GM23338 (cell line): ENCODE results near the gene FNDC7.
"Not testable (repeated sequence)": the region's sequence is repeated elsewhere in the genome, so short reads cannot be mapped to it uniquely, and the experiment has no call there.

Experiments
- CREB1 ChIP-seq: fragments of 250-450 bp; sonication (Bioruptor Pico); IDR thresholded peaks from 2 replicates; pipeline ENCODE4 v1.5.0; 2020; ENCODE audit warnings: low read depth, mild to moderate bottlenecking, moderate library complexity
- EZH2 ChIP-seq: fragments of 200-600 bp; sonication (generic); IDR thresholded peaks from one replicate; pipeline ENCODE4 v1.8.0; 2017; ENCODE audit warnings: antibody characterized with exemption, mild to moderate bottlenecking, low read depth; ENCODE audit not compliant: unreplicated experiment
- EZH2phosphoT487 ChIP-seq: fragments of 200-600 bp; sonication (generic); IDR thresholded peaks from one replicate; pipeline ENCODE4 v1.8.1; 2018; ENCODE audit warnings: antibody characterized with exemption; ENCODE audit not compliant: unreplicated experiment
- JUNB ChIP-seq: IDR thresholded peaks from one replicate; pipeline ENCODE4 v1.6.1; 2016; ENCODE audit warnings: antibody characterized with exemption; ENCODE audit not compliant: unreplicated experiment
- POLR2AphosphoS5 ChIP-seq: IDR thresholded peaks from 2 replicates; pipeline ENCODE4 v1.6.1; 2016; ENCODE audit warnings: antibody characterized with exemption, low read depth
- ZNF114 ChIP-seq: fragments of 250-450 bp; sonication (Bioruptor Pico); IDR thresholded peaks from 2 replicates; pipeline ENCODE4 v1.5.0; 2020; ENCODE audit warnings: mild to moderate bottlenecking, moderate library complexity
- TF ChIP-seq, protein P1 (sequence below), 2 experiments: fragments of 200-600 bp in 1 of 2; sonication (generic) in 1 of 2; conservative IDR thresholded peaks; 2 replicates each; pipeline versions ENCODE4 v1.5.1 to v1.6.1; 2016 to 2017; ENCODE audit warnings: antibody characterized with exemption in 2 of 2, low read depth in 2 of 2, mild to moderate bottlenecking in 2 of 2, moderate library complexity in 1 of 2
- TF ChIP-seq, protein P2 (sequence below): IDR thresholded peaks from one replicate; pipeline ENCODE4 v1.6.1; 2018; ENCODE audit warnings: antibody characterized with exemption; ENCODE audit not compliant: unreplicated experiment
- TF ChIP-seq, protein P3 (sequence below): fragments of 250-450 bp; sonication (Bioruptor Pico); IDR thresholded peaks from 2 replicates; pipeline ENCODE4 v1.5.0; 2020; ENCODE audit warnings: mild to moderate bottlenecking, moderate library complexity

DNA sequence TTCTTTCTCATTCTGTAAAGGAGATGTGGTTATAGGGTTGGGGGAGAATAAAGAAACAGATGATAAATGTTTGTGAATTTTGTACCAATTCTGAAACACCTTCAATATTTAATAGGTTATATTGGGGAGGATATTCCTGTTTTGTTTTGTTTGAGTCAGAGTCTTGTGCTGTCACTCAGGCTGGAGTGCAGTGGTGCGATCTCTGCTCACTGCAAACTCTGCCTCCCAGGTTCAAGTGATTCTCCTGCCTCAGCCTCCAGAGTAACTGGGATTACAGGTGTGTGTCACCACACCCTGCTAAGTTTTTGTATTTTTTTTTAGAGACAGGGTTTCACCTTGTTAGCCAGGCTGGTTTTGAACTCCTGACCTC, 68.9 kb downstream of the FNDC7 start:
- TF ChIP-seq, protein P1, sequence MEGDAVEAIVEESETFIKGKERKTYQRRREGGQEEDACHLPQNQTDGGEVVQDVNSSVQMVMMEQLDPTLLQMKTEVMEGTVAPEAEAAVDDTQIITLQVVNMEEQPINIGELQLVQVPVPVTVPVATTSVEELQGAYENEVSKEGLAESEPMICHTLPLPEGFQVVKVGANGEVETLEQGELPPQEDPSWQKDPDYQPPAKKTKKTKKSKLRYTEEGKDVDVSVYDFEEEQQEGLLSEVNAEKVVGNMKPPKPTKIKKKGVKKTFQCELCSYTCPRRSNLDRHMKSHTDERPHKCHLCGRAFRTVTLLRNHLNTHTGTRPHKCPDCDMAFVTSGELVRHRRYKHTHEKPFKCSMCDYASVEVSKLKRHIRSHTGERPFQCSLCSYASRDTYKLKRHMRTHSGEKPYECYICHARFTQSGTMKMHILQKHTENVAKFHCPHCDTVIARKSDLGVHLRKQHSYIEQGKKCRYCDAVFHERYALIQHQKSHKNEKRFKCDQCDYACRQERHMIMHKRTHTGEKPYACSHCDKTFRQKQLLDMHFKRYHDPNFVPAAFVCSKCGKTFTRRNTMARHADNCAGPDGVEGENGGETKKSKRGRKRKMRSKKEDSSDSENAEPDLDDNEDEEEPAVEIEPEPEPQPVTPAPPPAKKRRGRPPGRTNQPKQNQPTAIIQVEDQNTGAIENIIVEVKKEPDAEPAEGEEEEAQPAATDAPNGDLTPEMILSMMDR (conservative IDR thresholded peaks at IDR 0.05; ENCODE audit: low read depth in 2 of 2) = not testable (repeated sequence)
- not testable (repeated sequence) for TF ChIP-seq EZH2phosphoT487; POLR2AphosphoS5; ZNF114; EZH2; CREB1 (CRISPR knock-in tag); JUNB
- TF ChIP-seq, protein P2, sequence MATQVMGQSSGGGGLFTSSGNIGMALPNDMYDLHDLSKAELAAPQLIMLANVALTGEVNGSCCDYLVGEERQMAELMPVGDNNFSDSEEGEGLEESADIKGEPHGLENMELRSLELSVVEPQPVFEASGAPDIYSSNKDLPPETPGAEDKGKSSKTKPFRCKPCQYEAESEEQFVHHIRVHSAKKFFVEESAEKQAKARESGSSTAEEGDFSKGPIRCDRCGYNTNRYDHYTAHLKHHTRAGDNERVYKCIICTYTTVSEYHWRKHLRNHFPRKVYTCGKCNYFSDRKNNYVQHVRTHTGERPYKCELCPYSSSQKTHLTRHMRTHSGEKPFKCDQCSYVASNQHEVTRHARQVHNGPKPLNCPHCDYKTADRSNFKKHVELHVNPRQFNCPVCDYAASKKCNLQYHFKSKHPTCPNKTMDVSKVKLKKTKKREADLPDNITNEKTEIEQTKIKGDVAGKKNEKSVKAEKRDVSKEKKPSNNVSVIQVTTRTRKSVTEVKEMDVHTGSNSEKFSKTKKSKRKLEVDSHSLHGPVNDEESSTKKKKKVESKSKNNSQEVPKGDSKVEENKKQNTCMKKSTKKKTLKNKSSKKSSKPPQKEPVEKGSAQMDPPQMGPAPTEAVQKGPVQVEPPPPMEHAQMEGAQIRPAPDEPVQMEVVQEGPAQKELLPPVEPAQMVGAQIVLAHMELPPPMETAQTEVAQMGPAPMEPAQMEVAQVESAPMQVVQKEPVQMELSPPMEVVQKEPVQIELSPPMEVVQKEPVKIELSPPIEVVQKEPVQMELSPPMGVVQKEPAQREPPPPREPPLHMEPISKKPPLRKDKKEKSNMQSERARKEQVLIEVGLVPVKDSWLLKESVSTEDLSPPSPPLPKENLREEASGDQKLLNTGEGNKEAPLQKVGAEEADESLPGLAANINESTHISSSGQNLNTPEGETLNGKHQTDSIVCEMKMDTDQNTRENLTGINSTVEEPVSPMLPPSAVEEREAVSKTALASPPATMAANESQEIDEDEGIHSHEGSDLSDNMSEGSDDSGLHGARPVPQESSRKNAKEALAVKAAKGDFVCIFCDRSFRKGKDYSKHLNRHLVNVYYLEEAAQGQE = not testable (repeated sequence)
- TF ChIP-seq, protein P3, sequence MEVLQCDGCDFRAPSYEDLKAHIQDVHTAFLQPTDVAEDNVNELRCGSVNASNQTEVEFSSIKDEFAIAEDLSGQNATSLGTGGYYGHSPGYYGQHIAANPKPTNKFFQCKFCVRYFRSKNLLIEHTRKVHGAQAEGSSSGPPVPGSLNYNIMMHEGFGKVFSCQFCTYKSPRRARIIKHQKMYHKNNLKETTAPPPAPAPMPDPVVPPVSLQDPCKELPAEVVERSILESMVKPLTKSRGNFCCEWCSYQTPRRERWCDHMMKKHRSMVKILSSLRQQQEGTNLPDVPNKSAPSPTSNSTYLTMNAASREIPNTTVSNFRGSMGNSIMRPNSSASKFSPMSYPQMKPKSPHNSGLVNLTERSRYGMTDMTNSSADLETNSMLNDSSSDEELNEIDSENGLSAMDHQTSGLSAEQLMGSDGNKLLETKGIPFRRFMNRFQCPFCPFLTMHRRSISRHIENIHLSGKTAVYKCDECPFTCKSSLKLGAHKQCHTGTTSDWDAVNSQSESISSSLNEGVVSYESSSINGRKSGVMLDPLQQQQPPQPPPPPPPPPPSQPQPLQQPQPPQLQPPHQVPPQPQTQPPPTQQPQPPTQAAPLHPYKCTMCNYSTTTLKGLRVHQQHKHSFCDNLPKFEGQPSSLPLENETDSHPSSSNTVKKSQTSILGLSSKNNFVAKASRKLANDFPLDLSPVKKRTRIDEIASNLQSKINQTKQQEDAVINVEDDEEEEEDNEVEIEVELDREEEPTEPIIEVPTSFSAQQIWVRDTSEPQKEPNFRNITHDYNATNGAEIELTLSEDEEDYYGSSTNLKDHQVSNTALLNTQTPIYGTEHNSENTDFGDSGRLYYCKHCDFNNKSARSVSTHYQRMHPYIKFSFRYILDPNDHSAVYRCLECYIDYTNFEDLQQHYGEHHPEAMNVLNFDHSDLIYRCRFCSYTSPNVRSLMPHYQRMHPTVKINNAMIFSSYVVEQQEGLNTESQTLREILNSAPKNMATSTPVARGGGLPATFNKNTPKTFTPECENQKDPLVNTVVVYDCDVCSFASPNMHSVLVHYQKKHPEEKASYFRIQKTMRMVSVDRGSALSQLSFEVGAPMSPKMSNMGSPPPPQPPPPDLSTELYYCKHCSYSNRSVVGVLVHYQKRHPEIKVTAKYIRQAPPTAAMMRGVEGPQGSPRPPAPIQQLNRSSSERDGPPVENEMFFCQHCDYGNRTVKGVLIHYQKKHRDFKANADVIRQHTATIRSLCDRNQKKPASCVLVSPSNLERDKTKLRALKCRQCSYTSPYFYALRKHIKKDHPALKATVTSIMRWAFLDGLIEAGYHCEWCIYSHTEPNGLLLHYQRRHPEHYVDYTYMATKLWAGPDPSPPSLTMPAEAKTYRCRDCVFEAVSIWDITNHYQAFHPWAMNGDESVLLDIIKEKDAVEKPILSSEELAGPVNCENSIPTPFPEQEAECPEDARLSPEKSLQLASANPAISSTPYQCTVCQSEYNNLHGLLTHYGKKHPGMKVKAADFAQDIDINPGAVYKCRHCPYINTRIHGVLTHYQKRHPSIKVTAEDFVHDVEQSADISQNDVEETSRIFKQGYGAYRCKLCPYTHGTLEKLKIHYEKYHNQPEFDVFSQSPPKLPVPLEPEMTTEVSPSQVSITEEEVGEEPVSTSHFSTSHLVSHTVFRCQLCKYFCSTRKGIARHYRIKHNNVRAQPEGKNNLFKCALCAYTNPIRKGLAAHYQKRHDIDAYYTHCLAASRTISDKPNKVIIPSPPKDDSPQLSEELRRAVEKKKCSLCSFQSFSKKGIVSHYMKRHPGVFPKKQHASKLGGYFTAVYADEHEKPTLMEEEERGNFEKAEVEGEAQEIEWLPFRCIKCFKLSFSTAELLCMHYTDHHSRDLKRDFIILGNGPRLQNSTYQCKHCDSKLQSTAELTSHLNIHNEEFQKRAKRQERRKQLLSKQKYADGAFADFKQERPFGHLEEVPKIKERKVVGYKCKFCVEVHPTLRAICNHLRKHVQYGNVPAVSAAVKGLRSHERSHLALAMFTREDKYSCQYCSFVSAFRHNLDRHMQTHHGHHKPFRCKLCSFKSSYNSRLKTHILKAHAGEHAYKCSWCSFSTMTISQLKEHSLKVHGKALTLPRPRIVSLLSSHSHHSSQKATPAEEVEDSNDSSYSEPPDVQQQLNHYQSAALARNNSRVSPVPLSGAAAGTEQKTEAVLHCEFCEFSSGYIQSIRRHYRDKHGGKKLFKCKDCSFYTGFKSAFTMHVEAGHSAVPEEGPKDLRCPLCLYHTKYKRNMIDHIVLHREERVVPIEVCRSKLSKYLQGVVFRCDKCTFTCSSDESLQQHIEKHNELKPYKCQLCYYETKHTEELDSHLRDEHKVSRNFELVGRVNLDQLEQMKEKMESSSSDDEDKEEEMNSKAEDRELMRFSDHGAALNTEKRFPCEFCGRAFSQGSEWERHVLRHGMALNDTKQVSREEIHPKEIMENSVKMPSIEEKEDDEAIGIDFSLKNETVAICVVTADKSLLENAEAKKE (CRISPR knock-in tag) = not testable (repeated sequence)
